Measurements from ENCODE around the gene RXRA. TPM values are rescaled to one million over a fixed set of nuclear protein-coding genes. Genes with fewer than 3 reads are reported as not detected.

Gene RXRA
- total RNA-seq, 2 donors from 2014 or later = 45.4 to 58.1 TPM

DNA sequence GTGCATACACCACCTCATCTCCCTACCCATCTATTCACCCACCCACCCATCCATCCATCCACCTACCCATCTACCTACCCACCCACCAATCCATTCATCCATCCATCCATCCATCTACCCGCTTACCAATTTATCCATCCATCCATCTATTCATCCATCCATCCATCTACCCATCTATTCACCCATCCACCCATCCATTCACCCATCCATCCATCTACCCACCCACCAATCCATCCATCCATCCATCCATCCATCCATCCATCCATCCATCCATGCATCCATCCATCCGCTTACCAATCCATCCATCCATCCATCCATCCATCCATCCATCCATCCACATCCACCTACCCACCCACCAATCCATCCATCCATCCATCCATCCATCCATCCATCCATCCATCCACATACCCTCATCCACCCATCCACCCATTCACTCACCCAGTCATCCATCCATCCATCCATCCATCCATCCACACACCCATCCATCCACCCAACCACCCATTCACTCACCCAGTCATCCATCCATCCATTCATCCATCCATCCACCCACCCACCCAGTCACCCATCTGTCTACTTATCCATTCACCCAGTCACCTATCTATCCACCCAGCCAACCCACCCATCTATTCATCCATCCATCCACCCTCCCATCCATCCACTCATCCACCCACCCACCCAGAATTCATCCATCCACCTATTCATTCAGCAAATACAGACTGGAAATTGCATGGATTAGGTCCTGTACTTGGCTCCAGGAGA is 125.6 kb downstream of the RXRA start:
- ATAC-seq (ENCODE audit: insufficient number of reproducible peaks, low FRiP score, low read depth) (no peak), DNase-seq (ENCODE audit: low spot score) (no peak)
- H3K9me3 ChIP-seq = no peaks in the 10 kb centered on the region
- no peak overlapping the region for H3K27ac ChIP-seq
- H3K4me1 ChIP-seq (ENCODE audit: control insufficient read depth in 1 of 2, low read depth in 2 of 2) = peaks cover 12 to 16% of the 10 kb centered on the region in 2 donors
- H3K36me3 ChIP-seq = no peaks in the 10 kb centered on the region
- H3K27me3 ChIP-seq (replicated peaks; ENCODE audit: insufficient read depth) = no peaks in the 10 kb centered on the region
- H3K4me3 ChIP-seq = no peak overlapping the region
- TF ChIP-seq, protein P1, sequence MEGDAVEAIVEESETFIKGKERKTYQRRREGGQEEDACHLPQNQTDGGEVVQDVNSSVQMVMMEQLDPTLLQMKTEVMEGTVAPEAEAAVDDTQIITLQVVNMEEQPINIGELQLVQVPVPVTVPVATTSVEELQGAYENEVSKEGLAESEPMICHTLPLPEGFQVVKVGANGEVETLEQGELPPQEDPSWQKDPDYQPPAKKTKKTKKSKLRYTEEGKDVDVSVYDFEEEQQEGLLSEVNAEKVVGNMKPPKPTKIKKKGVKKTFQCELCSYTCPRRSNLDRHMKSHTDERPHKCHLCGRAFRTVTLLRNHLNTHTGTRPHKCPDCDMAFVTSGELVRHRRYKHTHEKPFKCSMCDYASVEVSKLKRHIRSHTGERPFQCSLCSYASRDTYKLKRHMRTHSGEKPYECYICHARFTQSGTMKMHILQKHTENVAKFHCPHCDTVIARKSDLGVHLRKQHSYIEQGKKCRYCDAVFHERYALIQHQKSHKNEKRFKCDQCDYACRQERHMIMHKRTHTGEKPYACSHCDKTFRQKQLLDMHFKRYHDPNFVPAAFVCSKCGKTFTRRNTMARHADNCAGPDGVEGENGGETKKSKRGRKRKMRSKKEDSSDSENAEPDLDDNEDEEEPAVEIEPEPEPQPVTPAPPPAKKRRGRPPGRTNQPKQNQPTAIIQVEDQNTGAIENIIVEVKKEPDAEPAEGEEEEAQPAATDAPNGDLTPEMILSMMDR (IDR thresholded peaks at IDR 0.05) = no peak

DNA sequence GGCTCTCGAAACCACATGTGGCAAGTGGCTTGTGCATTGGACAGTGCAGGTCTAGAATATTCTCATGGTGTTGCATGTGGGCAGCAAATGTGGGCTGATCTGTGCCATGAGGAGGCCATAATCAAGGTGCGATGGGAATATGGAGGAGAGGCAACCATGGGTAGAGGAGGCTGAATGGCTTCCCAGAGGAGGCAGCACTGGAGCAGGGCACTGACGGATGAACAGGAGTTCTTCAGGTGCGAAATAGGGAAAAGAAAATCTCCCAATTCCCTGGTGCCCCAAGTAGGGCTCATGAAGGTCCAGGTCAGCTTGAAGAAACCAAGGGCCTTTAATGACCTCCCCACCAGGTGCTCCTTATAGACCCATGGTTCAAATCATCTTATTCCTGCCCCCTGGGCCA is 126.5 kb downstream of the RXRA start:
- H3K27me3 ChIP-seq (replicated peaks; ENCODE audit: insufficient read depth) = no peaks in the 10 kb centered on the region
- no peak overlapping the region for H3K27ac ChIP-seq
- H3K36me3 ChIP-seq = no peaks in the 10 kb centered on the region
- TF ChIP-seq, protein P1 (IDR thresholded peaks at IDR 0.05) = no peak
- ATAC-seq (ENCODE audit: insufficient number of reproducible peaks, low FRiP score, low read depth) = no peak
- H3K4me3 ChIP-seq = no peak overlapping the region
- no peaks in the 10 kb centered on the region for H3K9me3 ChIP-seq
- no peak for DNase-seq (ENCODE audit: low spot score)
- peaks cover 15 to 24% of the 10 kb centered on the region in 2 donors for H3K4me1 ChIP-seq (ENCODE audit: control insufficient read depth in 1 of 2, low read depth in 2 of 2)

DNA sequence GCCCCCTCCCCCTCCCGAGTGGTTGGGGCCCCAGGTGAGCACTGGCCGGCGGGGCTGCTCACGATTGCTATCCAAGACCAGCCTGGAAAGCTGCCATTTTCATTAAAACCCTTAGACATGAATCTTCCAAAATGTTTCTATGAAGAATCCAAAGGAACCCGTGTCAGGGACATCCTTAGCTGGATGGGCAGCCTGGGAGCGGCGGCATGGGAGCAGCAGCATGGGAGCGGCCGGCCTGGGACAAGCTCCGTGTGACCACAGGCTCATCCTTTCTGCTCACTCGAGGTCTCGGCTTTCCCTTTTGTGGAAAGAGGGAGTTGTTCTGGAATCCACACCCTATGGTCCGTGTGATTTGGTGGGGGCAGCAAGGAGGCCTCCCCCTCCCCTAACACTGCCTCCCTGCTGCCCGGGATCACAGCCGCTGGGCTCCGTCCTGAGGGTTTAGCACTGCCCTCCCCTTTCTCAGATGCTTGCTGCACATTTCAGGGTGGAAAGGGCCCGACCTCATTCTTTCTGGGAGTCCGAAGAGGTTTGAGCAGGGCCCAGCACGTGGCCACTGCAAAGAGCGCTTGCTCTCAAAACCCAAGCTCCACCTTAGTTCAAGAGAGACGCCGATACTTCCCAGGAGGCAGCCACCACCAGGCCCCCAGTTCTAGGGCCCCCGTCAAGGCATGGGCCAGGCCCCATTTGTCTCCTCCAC is 127.7 kb downstream of the RXRA start:
- Histone ChIP-seq H3K27me3 (replicated peaks; ENCODE audit: insufficient read depth) (no peaks in the 10 kb centered on the region), H3K4me3 (no peak overlapping the region), H3K36me3 (no peaks in the 10 kb centered on the region), H3K4me1 (ENCODE audit: control insufficient read depth in 1 of 2, low read depth in 2 of 2) (peaks cover 19 to 36% of the 10 kb centered on the region in 2 donors), H3K9me3 (no peaks in the 10 kb centered on the region), H3K27ac (no peak overlapping the region)
- no peak for ATAC-seq (ENCODE audit: insufficient number of reproducible peaks, low FRiP score, low read depth)
- TF ChIP-seq, protein P1 (IDR thresholded peaks at IDR 0.05) = no peak
- DNase-seq (ENCODE audit: low spot score) = no peak

DNA sequence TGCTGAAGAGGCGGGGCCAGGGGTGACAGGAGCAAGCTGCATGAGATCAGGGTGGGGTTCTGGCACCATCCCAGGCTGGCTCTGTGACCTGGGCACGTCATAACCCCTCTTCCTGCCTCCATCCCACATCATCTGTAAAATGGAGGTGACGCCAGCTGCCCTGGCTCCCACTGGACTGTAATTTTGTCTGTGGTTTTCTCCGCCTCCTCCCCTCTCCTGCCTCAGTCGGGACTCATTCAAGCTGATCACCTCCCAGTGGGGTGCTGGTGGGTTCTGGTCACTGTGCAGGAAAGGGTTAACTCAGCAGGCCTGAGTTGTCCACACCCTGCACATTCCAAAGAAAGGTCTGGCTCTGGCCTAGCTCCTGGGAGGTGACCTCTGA is 128.2 kb downstream of the RXRA start:
- Histone ChIP-seq H3K9me3 (no peaks in the 10 kb centered on the region), H3K4me1 (ENCODE audit: control insufficient read depth in 1 of 2, low read depth in 2 of 2) (peaks cover 22 to 40% of the 10 kb centered on the region in 2 donors), H3K27ac (no peak overlapping the region), H3K4me3 (no peak overlapping the region), H3K36me3 (no peaks in the 10 kb centered on the region), H3K27me3 (replicated peaks; ENCODE audit: insufficient read depth) (no peaks in the 10 kb centered on the region)
- ATAC-seq (ENCODE audit: insufficient number of reproducible peaks, low FRiP score, low read depth) (no peak), DNase-seq (ENCODE audit: low spot score) (no peak)
- TF ChIP-seq, protein P1 (IDR thresholded peaks at IDR 0.05) = no peak

DNA sequence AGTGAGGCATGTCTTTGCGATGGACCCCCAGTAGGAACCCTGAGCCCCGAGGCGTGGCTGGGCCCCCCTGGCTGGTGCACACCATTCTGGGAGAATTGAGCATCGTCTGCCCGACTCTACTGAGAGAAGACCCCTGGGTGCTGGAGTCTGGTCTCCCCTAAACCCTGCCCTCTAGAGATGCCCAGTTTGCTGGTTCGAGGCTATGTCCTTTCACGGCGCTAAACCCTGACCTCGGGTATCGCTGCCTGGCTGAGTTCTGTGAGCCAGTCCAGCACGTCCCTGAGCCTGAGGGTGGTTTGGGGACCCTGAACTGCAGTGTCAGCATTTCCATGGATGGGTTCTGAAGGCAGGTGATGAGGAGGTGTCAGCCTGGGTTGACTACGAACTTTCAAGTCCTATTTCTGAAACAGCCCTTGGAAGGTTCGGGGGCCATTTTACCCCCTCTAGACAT is 128.8 kb downstream of the RXRA start:
- Histone ChIP-seq H3K9me3 (no peaks in the 10 kb centered on the region), H3K27me3 (replicated peaks; ENCODE audit: insufficient read depth) (no peaks in the 10 kb centered on the region), H3K4me3 (no peak overlapping the region), H3K4me1 (ENCODE audit: control insufficient read depth in 1 of 2, low read depth in 2 of 2) (peaks cover 22 to 40% of the 10 kb centered on the region in 2 donors), H3K36me3 (no peaks in the 10 kb centered on the region), H3K27ac (peak overlapping the region; percentile 83 to 94)
- TF ChIP-seq, protein P1 (IDR thresholded peaks at IDR 0.05) = no peak
- DNase-seq (ENCODE audit: low spot score) = no peak
- no peak for ATAC-seq (ENCODE audit: insufficient number of reproducible peaks, low FRiP score, low read depth)

Measured in thoracic aorta (tissue), 2 donors.